Measurements from ENCODE around the gene CHST9.

CHST9 gene

DNA sequence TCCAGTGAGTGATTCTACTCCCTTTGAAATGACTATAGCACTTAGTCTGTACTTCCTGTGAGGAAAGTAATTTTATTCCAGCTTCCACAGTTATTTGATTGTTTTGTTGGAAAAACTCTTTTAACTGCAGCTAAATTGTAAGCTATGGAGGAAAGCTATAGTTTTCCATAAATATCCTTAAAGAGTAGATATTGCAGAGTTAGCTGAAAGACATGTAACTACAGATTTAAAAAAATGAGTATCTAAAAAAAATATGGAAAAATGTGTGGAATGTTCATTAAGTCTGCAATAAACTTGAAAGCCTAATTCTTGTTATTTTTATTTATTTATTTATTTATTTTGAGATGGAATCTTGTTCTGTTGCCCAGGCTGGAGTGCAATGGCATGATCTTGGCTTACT is 262.8 kb downstream of the CHST9 start:
- TF ChIP-seq, protein P1, sequence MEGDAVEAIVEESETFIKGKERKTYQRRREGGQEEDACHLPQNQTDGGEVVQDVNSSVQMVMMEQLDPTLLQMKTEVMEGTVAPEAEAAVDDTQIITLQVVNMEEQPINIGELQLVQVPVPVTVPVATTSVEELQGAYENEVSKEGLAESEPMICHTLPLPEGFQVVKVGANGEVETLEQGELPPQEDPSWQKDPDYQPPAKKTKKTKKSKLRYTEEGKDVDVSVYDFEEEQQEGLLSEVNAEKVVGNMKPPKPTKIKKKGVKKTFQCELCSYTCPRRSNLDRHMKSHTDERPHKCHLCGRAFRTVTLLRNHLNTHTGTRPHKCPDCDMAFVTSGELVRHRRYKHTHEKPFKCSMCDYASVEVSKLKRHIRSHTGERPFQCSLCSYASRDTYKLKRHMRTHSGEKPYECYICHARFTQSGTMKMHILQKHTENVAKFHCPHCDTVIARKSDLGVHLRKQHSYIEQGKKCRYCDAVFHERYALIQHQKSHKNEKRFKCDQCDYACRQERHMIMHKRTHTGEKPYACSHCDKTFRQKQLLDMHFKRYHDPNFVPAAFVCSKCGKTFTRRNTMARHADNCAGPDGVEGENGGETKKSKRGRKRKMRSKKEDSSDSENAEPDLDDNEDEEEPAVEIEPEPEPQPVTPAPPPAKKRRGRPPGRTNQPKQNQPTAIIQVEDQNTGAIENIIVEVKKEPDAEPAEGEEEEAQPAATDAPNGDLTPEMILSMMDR (IDR thresholded peaks at IDR 0.05; ENCODE audit: extremely low read depth, missing control alignments), result no peak
- no peak for DNase-seq (ENCODE audit: low spot score)

DNA sequence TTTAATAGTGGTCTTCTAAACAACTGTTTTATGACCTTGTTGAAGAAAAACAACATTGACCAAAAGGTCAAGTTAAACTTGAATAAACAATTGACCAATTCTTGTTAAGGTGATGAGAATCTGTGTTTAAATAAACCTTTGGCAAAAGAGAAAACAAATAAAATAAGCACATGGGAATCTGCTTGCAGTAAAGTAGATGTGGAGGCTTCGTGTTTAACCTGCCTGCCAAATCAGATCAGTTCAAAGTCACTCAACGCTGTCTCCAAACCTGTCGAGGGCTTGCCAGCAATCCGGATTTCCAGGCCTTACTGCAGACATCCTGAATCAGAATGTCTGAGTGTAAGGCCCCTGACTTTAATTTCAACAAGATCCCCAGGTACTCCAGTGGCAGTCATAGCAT is 264.5 kb downstream of the CHST9 start:
- TF ChIP-seq, protein P1 (IDR thresholded peaks at IDR 0.05; ENCODE audit: extremely low read depth, missing control alignments), result no peak
- no peak for DNase-seq (ENCODE audit: low spot score)

DNA sequence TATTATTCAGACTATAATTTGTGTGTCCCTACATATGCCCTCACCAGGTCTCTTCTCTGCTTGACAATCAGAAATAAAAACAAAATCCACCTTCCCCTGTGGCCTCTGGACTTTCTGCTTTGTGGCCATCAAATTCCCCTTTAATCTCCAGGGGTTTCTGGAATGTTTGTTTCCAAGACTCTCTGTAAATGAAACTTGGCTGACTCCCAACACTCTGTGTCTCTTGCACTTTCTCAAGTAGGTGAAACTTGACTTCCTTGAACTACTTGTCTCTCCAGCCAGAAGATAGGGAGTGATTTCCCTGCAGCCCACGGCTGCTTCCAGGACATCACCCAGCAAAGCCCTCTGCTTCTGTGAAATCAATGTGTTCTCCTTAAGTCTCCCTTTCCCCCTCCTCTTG is 265.5 kb downstream of the CHST9 start:
- no peak for DNase-seq (ENCODE audit: low spot score)

DNA sequence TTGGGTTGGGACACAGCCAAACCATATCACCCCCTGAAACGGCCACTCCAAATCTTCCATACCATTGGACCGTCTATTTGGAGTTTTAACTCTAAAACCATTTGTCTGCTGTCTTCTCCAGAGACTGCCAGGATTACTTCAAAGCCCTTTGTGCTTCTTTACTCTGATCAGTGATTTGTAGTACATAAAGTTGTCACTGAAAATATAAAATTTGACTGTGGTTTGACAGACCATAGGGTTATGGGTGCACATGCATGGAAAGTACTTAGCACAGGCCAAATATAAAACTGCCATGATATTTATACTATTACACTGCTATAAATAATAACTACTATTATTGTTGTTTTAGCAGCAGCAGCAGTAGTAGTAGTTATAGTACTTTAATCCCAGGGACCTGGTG is 265.9 kb downstream of the CHST9 start:
- DNase-seq (ENCODE audit: low spot score), result no peak
- TF ChIP-seq, protein P1 (IDR thresholded peaks at IDR 0.05; ENCODE audit: extremely low read depth, missing control alignments), result no peak

More for the DNA sequence above, 265.5 kb downstream of the CHST9 start:
- TF ChIP-seq, protein P1 (IDR thresholded peaks at IDR 0.05; ENCODE audit: extremely low read depth, missing control alignments), result no peak

DNA sequence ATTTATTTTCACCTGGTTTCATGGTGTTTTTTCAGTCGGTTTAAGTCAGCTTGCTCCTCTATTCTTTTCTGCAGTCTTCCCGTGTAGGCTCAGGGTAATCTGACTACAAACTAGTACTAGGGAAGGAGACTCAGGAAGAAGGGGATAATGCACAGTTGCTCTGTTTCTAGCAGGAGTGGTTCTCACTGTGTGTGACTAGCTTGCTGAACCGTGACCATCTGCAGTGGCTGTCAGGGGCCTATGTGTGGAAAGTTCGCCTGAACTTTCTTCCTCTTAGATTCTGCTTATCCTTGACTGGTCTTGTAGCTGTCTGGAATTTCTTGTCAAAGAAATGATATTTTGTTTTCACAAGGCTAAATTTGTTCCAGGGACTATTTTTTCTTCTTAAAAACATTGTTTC is 273.3 kb downstream of the CHST9 start:
- TF ChIP-seq, protein P1 (IDR thresholded peaks at IDR 0.05; ENCODE audit: extremely low read depth, missing control alignments), result no peak
- DNase-seq (ENCODE audit: low spot score), result no peak

DNA sequence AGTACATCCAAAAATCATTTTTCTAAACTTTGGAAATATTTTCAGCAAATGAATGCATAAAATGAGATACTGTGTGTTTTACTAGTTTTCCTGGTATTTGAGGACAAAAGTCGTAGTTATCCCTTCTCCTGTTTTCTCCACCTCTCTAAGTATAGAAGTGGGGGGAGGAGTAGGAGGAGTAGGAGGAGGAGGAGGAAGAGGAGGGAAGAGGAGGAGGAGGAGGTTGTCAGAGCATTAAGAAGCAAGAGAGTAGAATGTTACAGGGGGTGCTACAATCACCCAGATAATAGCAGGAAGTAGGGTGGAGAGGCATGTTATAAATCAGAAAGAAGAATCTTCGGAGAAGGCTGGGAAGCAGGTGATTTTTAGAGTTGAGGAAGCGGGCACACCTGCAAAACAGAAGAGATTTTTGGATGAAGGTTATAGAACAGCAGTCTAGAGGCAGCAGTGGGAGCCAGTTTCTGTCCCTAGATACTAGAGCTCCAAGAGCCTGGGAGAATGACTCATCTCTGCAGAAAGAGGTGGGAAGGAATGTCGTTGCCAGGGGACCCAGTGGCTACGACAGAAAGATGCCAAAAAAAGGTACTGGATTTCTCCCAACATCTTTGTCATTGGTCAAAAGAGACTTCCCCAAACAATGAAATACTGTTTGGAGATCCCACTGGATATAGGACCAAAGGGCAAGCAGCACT is 275.4 kb downstream of the CHST9 start:
- TF ChIP-seq, protein P1 (IDR thresholded peaks at IDR 0.05; ENCODE audit: extremely low read depth, missing control alignments), result no peak
- no peak for DNase-seq (ENCODE audit: low spot score)

DNA sequence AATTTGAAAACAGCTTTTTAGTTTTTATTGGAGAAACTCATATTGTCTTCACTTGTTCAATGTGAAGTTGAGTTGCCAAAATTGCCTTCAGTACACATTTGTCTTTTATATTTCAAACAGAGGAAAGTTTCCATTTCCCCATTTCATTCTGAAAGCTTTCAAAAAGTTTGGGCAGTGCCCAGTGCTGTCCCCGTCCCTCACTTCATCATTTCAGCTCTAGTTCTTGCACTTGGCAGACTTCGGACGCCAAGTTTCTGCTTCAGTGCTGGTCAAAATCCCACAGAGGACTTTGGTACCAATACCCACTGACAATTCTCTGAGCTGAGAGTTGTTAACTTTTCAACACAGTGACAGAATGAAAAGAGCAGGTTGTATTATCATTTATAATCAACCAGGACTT is 276.2 kb downstream of the CHST9 start:
- no peak for DNase-seq (ENCODE audit: low spot score)
- TF ChIP-seq, protein P1 (IDR thresholded peaks at IDR 0.05; ENCODE audit: extremely low read depth, missing control alignments), result no peak

Data from GM20000 (cell line).